CD14-positive monocyte (primary cell): Measurements from ENCODE around the gene FCHO1. TPM values are rescaled to one million over a fixed set of nuclear protein-coding genes. Genes with fewer than 3 reads are reported as not detected.

Experiments
- DNase-seq, 3 donors: peaks; one replicate each; pipeline ENCODE4 v3.0.0-alpha.2; 2011 to 2022
- H2AFZ ChIP-seq: 2 replicates; pipeline ENCODE4 v1.6.0; 2012; ENCODE audit warnings: mild to moderate bottlenecking, low read depth, low read length, inconsistent platforms; ENCODE audit not compliant: insufficient read depth, poor library complexity, severe bottlenecking
- H3K27ac ChIP-seq, 2 donors: 1 replicate in 1 of 2; 2 replicates in 1 of 2; pipeline ENCODE4 v1.5.1; 2012 to 2013; ENCODE audit warnings: low read length in 2 of 2, control low read depth in 1 of 2, inconsistent platforms in 1 of 2, low read depth in 1 of 2, mild to moderate bottlenecking in 1 of 2
- H3K27me3 ChIP-seq, 2 donors: one replicate each; pipeline versions ENCODE4 v1.6.0 to v1.6.1; 2011 to 2013; ENCODE audit warnings: low read length in 2 of 2; ENCODE audit not compliant: control insufficient read depth in 2 of 2, insufficient read depth in 2 of 2
- H3K36me3 ChIP-seq, 2 donors: replicated peaks in 1 of 2; 1 replicate in 1 of 2; 2 replicates in 1 of 2; pipeline versions ENCODE4 v1.5.1 to v1.6.1; 2012 to 2013; ENCODE audit warnings: low read length in 2 of 2, control low read depth in 1 of 2, inconsistent platforms in 1 of 2, mild to moderate bottlenecking in 1 of 2; ENCODE audit not compliant: insufficient read depth in 2 of 2, control insufficient read depth in 1 of 2
- H3K4me1 ChIP-seq, 2 donors: 1 replicate in 1 of 2; 2 replicates in 1 of 2; pipeline versions ENCODE4 v1.5.1 to v1.6.1; 2012 to 2013; ENCODE audit warnings: low read length in 2 of 2, control low read depth in 1 of 2, inconsistent platforms in 1 of 2, mild to moderate bottlenecking in 1 of 2, moderate library complexity in 1 of 2; ENCODE audit not compliant: insufficient read depth in 2 of 2, control insufficient read depth in 1 of 2
- H3K4me2 ChIP-seq: replicated peaks from 2 replicates; pipeline ENCODE3; 2012; ENCODE audit warnings: low read length, moderate library complexity, mild to moderate bottlenecking; ENCODE audit not compliant: poor library complexity, severe bottlenecking; ENCODE audit errors: extremely low read depth
- H3K4me3 ChIP-seq, 3 experiments: fragments of 200-600 bp in 1 of 3; sonication (generic) in 1 of 3; replicated peaks in 1 of 3; 1 replicate in 2 of 3; 2 replicates in 1 of 3; pipeline ENCODE4 v1.5.1; 2011 to 2013; ENCODE audit warnings: low read length in 3 of 3, mild to moderate bottlenecking in 3 of 3, control low read depth in 2 of 3, low read depth in 2 of 3, inconsistent platforms in 1 of 3, moderate library complexity in 1 of 3
- H3K79me2 ChIP-seq: 2 replicates; pipeline ENCODE4 v1.6.0; 2012; ENCODE audit warnings: mild to moderate bottlenecking, control low read depth, inconsistent platforms, low read length, moderate library complexity; ENCODE audit not compliant: insufficient read depth
- H3K9ac ChIP-seq: 2 replicates; pipeline ENCODE4 v1.6.0; 2017; ENCODE audit warnings: low read length, mild to moderate bottlenecking; ENCODE audit not compliant: insufficient read depth, poor library complexity, severe bottlenecking
- H3K9me3 ChIP-seq, 2 donors: replicated peaks in 1 of 2; 1 replicate in 1 of 2; 2 replicates in 1 of 2; pipeline versions ENCODE4 v1.5.1 to v1.6.1; 2012 to 2013; ENCODE audit warnings: low read length in 2 of 2, control low read depth in 1 of 2; ENCODE audit not compliant: control insufficient read depth in 1 of 2, insufficient read depth in 1 of 2
- H4K20me1 ChIP-seq: 2 replicates; pipeline ENCODE4 v1.6.0; 2012; ENCODE audit warnings: mild to moderate bottlenecking, low read length, control low read depth, moderate library complexity; ENCODE audit not compliant: insufficient read depth
- H3K27ac Mint-ChIP-seq, 7 donors: one replicate each; pipeline ENCODE4 v1.8.0; 2020; ENCODE audit warnings: mild to moderate bottlenecking in 7 of 7, mixed read lengths in 7 of 7, moderate library complexity in 6 of 7, inconsistent platforms in 2 of 7
- H3K27me3 Mint-ChIP-seq, 3 donors: one replicate each; pipeline ENCODE4 v1.8.0; 2021 to 2022; ENCODE audit warnings: low read depth in 3 of 3, mild to moderate bottlenecking in 3 of 3, mixed read lengths in 3 of 3, moderate library complexity in 3 of 3, inconsistent platforms in 1 of 3
- H3K36me3 Mint-ChIP-seq, 2 donors: one replicate each; pipeline ENCODE4 v1.8.0; 2020; ENCODE audit warnings: mixed read lengths in 2 of 2, inconsistent platforms in 1 of 2, mild to moderate bottlenecking in 1 of 2
- H3K4me1 Mint-ChIP-seq: one replicate; pipeline ENCODE4 v1.8.0; 2020; ENCODE audit warnings: mild to moderate bottlenecking, mixed read lengths
- H3K4me3 Mint-ChIP-seq, 2 donors: one replicate each; pipeline ENCODE4 v1.8.0; 2020; ENCODE audit warnings: mild to moderate bottlenecking in 2 of 2, mixed read lengths in 2 of 2, moderate library complexity in 1 of 2
- H3K9me3 Mint-ChIP-seq, 7 donors: one replicate each; pipeline ENCODE4 v1.8.0; 2020 to 2022; ENCODE audit warnings: mixed read lengths in 7 of 7, mild to moderate bottlenecking in 6 of 7, moderate library complexity in 6 of 7, inconsistent platforms in 2 of 7
- CTCF ChIP-seq: fragments of 200-600 bp; IDR thresholded peaks from one replicate; pipeline ENCODE4 v1.8.0; 2022; ENCODE audit warnings: antibody characterized with exemption, mild to moderate bottlenecking
- WGBS: methylation state at CpG from one replicate; pipeline ENCODE4 v1.1.5; 2013; ENCODE audit warnings: missing lambda C conversion rate; ENCODE audit not compliant: insufficient coverage; 5-methylcytosine and 5-hydroxymethylcytosine counted together
- intact Hi-C, 2 donors: fragments of 100-400 bp; cut with micrococcal nuclease; formaldehyde crosslinking; loops; one replicate each; pipeline versions ENCODE4 v1.15.0 to v1.15.1; 2023
- polyA plus RNA-seq, 3 donors: library from polyadenylated mRNA; depleted of rRNA in 1 of 3; unstranded in 2 of 3; stranded (reverse) in 1 of 3; fragments of 300-500 nt in 2 of 3; fragments of >200 nt in 1 of 3; fragmentation: Illumina TruSeq in 2 of 3; gene quantifications; 1 replicate in 2 of 3; 2 replicates in 1 of 3; pipeline ENCODE4 v1.2.3, GENCODE V29; 2012 to 2021

FCHO1 gene
- polyA plus RNA-seq, 3 donors, result 11.4 to 32.0 (median 13.4) TPM

- WGBS, result 94% methylated on average over 14 of the region's 29 CpGs
- H3K27ac Mint-ChIP-seq, result peak overlapping the region in 2 of 7 donors; percentile 64
- H2AFZ ChIP-seq, result no peak overlapping the region
Measured at GRCh38 chr19:17829855-17830566, 78.7 kb downstream of the FCHO1 start.

More at GRCh38 chr19:17829855-17830566, 78.7 kb downstream of the FCHO1 start:
- Histone ChIP-seq H3K36me3 (peaks cover 38 to 50% of the 10 kb centered on the region in 2 donors), H3K79me2 (no peaks in the 10 kb centered on the region), H3K9ac (no peak overlapping the region), H4K20me1 (no peaks in the 10 kb centered on the region), H3K4me3 (no peak overlapping the region), H3K4me1 (peaks cover 12 to 17% of the 10 kb centered on the region in 2 donors), H3K27me3 (no peaks in the 10 kb centered on the region), H3K9me3 (peaks cover 0 to 5% of the 10 kb centered on the region in 2 donors), H3K27ac (no peak overlapping the region), H3K4me2 (no peak overlapping the region)
- TF ChIP-seq CTCF, result no peak
- Mint-ChIP-seq H3K36me3 (peaks cover 50 to 76% of the 10 kb centered on the region in 2 donors), H3K4me1 (peaks cover 11% of the 10 kb centered on the region), H3K9me3 (peaks cover 2 to 8% (median 5%) of the 10 kb centered on the region in 7 donors), H3K4me3 (no peak overlapping the region), H3K27me3 (no peaks in the 10 kb centered on the region)
- no peak for DNase-seq
- intact Hi-C loops, result no loop called here
